VCaP (cell line): Measurements from ENCODE around the gene PRUNE1.

Experiments
- H3K27ac ChIP-seq: fragments of 450-650 bp; 2 replicates; pipeline ENCODE4 v1.5.1; 2017
- TF ChIP-seq, protein P1 (sequence below): fragments of 450-650 bp; conservative IDR thresholded peaks from 2 replicates; pipeline ENCODE4 v1.5.1; 2017; ENCODE audit warnings: mild to moderate bottlenecking, moderate library complexity

The PRUNE1 gene, protein sequence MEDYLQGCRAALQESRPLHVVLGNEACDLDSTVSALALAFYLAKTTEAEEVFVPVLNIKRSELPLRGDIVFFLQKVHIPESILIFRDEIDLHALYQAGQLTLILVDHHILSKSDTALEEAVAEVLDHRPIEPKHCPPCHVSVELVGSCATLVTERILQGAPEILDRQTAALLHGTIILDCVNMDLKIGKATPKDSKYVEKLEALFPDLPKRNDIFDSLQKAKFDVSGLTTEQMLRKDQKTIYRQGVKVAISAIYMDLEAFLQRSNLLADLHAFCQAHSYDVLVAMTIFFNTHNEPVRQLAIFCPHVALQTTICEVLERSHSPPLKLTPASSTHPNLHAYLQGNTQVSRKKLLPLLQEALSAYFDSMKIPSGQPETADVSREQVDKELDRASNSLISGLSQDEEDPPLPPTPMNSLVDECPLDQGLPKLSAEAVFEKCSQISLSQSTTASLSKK

DNA sequence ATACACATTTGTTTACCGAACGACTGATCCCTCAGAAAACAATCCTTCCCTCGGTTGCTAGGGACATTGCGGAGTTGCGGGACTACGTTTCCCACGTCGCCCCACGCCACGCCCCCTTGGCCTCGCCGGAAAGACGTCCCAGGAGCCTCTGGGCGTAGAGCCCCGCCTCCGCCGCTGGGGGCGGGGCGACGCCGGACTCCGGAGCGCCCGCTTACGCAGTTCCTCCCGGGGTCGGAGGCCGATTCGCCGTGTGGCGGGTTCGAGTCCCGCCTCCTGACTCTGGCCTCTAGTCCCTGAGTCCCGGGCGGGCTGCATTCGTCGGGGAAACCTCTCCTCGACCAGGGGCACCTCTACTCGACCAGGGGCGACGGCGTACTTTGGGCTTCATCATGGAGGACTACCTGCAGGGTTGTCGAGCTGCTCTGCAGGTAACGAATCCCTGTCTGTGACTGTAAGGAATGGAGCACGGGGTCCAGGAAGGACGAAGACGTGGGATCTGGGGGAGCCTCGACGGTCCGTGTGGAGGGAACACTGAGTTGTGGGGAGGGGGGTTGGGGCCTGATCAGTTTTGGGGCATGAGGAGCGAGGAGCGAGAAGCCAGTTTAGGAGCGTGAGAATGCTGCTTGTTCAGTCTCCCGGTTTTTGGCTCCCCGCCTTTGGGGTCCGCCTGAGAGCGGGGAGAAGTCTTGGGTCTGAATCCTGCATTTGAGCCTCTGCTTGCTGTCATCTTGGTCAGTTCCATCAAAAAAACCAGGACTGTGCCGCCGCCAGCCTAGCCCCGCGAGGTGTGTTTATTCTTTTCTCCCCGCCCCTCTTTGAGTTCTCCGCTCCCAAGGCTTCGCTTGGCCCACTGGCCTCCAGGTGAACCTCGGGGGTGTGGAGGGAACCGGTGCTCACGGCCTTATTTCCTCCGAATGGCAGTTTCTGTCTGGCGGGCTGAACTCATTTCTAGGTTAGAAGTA is at the start of gene PRUNE1:
TSS of gene PRUNE1 (plus strand) at position 206 of the 962 bp plus-strand sequence. CDS start at position 390, 184 bp downstream.
- TF ChIP-seq, protein P1, sequence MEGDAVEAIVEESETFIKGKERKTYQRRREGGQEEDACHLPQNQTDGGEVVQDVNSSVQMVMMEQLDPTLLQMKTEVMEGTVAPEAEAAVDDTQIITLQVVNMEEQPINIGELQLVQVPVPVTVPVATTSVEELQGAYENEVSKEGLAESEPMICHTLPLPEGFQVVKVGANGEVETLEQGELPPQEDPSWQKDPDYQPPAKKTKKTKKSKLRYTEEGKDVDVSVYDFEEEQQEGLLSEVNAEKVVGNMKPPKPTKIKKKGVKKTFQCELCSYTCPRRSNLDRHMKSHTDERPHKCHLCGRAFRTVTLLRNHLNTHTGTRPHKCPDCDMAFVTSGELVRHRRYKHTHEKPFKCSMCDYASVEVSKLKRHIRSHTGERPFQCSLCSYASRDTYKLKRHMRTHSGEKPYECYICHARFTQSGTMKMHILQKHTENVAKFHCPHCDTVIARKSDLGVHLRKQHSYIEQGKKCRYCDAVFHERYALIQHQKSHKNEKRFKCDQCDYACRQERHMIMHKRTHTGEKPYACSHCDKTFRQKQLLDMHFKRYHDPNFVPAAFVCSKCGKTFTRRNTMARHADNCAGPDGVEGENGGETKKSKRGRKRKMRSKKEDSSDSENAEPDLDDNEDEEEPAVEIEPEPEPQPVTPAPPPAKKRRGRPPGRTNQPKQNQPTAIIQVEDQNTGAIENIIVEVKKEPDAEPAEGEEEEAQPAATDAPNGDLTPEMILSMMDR, result no peak
- H3K27ac ChIP-seq, result peak within 1 kb of the TSS; percentile 93

DNA sequence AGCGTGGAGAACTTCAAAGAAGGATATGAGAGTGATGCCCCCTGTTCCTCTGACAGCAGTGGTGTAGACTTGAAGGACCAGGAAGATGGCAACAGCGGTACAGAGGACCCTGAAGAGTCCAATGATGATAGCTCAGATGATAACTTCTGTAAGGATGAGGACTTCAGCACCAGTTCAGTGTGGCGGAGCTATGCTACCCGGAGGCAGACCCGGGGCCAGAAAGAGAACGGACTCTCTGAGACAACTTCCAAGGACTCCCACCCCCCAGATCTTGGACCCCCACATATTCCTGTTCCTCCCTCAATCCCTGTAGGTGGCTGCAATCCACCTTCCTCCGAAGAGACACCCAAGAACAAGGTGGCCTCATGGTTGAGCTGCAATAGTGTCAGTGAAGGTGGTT is 47.6 kb upstream of the PRUNE1 start:
- H3K27ac ChIP-seq, result no peak overlapping the region
- TF ChIP-seq, protein P1, result no peak

DNA sequence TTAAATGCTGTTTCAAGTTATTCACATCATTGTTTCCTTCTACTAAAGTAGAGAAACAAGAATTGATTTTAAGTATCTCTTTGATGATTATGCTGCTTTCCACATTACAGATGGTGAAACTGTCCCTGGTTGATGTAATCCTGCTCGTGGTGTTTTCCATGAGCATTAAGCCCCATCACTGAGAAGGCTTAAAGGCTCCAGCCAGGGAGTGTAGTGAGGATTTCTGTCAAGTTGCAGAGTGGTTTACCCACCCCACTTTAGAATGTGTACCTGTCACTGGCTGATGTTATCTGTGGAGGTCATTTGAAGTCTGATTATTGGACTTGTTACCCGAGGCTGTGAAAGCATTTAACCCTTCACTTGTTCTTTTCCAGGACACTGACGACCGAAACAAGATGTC is 46.5 kb upstream of the PRUNE1 start:
- TF ChIP-seq, protein P1, result no peak
- no peak overlapping the region for H3K27ac ChIP-seq

DNA sequence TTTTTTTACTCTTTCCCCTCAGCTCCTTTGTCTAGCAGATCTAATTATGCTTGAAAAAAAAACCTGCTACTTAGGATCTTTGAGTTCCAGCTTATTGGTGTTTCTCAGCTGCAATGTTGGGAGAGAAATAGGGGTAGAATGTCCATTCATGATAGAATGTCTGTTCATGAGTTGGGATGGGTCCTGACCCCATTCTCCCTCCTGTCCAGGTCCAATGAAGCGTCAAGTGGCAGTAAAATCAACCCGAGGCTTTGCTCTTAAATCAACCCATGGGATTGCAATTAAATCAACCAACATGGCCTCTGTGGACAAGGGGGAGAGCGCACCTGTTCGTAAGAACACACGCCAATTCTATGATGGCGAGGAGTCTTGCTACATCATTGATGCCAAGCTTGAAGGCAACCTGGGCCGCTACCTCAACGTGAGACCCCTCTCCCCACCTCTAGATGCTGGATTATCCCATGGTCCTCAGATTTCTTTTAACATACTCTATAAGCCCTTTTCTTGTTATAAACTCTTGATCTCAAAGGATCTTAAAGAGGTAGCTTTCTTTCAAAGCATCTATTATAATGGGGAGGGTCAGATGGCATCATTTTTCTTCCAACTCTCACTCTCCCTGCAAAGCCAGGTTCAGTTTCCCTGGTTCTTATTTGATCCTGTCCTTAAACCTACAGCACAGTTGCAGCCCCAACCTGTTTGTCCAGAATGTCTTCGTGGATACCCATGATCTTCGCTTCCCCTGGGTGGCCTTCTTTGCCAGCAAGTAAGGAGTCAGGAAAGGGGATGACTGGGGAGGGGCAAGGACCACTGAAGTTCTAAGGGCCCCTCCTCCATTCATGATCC is 44.7 kb upstream of the PRUNE1 start:
- TF ChIP-seq, protein P1, result no peak
- no peak overlapping the region for H3K27ac ChIP-seq

DNA sequence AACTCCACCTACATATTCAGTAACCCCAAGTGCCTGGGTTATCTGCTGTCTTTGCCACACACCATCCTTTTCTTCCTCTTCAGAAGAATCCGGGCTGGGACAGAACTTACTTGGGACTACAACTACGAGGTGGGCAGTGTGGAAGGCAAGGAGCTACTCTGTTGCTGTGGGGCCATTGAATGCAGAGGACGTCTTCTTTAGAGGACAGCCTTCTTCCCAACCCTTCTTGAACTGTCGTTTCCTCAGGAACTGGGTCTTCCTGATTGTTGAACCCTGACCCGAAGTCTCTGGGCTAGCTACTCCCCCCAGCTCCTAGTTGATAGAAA is 44.1 kb upstream of the PRUNE1 start:
- TF ChIP-seq, protein P1, result no peak
- no peak overlapping the region for H3K27ac ChIP-seq

DNA sequence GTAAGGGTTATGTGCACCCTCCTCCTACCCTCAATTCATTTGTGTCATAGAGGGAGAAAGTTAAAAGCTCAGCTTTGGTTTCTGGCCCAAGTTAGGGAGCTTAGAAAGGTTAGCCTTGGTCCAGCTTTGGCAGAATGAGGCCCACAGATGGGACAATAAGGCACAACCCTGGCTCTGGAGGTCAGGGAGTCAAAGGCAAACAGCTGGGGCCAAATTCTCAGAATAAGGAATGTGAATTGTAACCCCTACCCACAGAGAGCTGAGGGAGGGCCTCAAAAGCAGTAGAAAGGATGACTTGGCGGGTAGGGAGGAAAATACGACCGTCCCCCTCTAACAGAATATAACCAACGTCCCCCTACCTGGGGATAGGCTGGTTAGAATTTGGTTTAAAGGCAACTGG is 42.6 kb upstream of the PRUNE1 start:
- TF ChIP-seq, protein P1, result no peak
- no peak overlapping the region for H3K27ac ChIP-seq
